Body of pancreas (tissue), 4 donors: ENCODE results near the gene BRAP. TPM values are rescaled to one million over a fixed set of nuclear protein-coding genes. Genes with fewer than 3 reads are reported as not detected.
"Not testable (repeated sequence)": the region's sequence is repeated elsewhere in the genome, so short reads cannot be mapped to it uniquely, and the experiment has no call there.

Source experiments
- ATAC-seq: fragments of 150-250 bp; one replicate; pipeline ENCODE4 v1.9.1; 2016
- DNase-seq, 4 donors: peaks; one replicate each; pipeline ENCODE4 v3.0.0-alpha.2; 2019
- H3K27ac ChIP-seq, 4 donors: fragments of 200-600 bp; sonication (generic); 1 replicate in 3 of 4; 2 replicates in 1 of 4; pipeline versions ENCODE4 v1.5.1 to v1.6.1; 2016 to 2019; ENCODE audit warnings: mild to moderate bottlenecking in 1 of 4, mixed read lengths in 1 of 4, moderate library complexity in 1 of 4
- H3K27me3 ChIP-seq, 2 donors: fragments of 200-600 bp; sonication (generic); one replicate each; pipeline ENCODE4 v1.6.0; 2016; ENCODE audit warnings: mild to moderate bottlenecking in 1 of 2
- H3K36me3 ChIP-seq, 2 donors: fragments of 200-600 bp; sonication (generic); replicated peaks in 1 of 2; 2 replicates each; pipeline ENCODE4 v1.5.1; 2016; ENCODE audit warnings: low read depth in 2 of 2; ENCODE audit not compliant: insufficient read depth in 1 of 2
- H3K4me1 ChIP-seq: fragments of 200-600 bp; sonication (generic); one replicate; pipeline ENCODE4 v1.6.0; 2016
- H3K4me3 ChIP-seq, 2 donors: fragments of 200-600 bp; sonication (generic); 1 replicate in 1 of 2; 2 replicates in 1 of 2; pipeline ENCODE4 v1.5.1; 2016 to 2019
- H3K9me3 ChIP-seq, 3 donors: fragments of 200-600 bp; sonication (generic); 1 replicate in 2 of 3; 2 replicates in 1 of 3; pipeline ENCODE4 v1.5.1; 2016
- POLR2A ChIP-seq, 3 donors: fragments of 450-650 bp; IDR thresholded peaks; one replicate each; pipeline ENCODE4 v1.6.1; 2016; ENCODE audit warnings: antibody characterized with exemption in 3 of 3, mild to moderate bottlenecking in 2 of 3
- WGBS, 2 donors: methylation state at CpG; one replicate each; pipeline ENCODE4 v1.1.5; 2017; 5-methylcytosine and 5-hydroxymethylcytosine counted together
- intact Hi-C: fragments of 100-400 bp; cut with DNase I; formaldehyde crosslinking; loops from one replicate; pipeline ENCODE4 v1.15.1; 2023
- total RNA-seq, 2 donors: library from RNA; depleted of rRNA; stranded (reverse); fragments of >200 nt; gene quantifications; one replicate each; pipeline ENCODE4 v1.1.0, GENCODE V29; 2016
- TF ChIP-seq, protein P1 (sequence below), 7 experiments: fragments of 450-650 bp in 4 of 7; fragments of 200-600 bp in 3 of 7; sonication (generic) in 3 of 7; IDR thresholded peaks; one replicate each; pipeline ENCODE4 v1.5.1; 2016 to 2019; ENCODE audit warnings: antibody characterized with exemption in 7 of 7

BRAP gene
- total RNA-seq, 2 donors from 2014 or later, result 5.6 to 8.8 TPM

DNA sequence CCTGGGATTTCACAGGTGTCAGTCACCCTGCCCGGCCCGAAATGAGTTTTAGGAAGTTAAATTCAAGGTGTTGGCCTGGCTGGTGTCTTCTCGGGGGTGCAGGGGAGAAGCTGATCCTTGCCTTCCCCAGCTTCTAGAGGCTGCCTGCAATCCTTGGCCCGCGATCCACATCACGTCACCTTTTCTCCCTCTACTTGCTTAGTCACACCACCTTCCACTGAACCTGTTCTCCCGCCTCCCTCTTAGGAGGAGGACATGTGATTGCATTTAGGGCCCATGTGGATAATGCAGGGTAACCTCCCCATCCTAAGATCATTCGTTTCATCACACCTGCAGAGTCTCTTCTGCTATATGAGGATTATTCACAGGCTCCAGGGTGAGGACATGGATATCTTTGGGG, 61.2 kb downstream of the BRAP start:
- no peak overlapping the region for H3K4me3 ChIP-seq
- 83 to 91% methylated on average over 8 of the region's 8 CpGs for WGBS, 2 donors
- no peaks in the 10 kb centered on the region for H3K4me1 ChIP-seq
- no peak for DNase-seq
- no peak overlapping the region for H3K27ac ChIP-seq
- TF ChIP-seq, protein P1, sequence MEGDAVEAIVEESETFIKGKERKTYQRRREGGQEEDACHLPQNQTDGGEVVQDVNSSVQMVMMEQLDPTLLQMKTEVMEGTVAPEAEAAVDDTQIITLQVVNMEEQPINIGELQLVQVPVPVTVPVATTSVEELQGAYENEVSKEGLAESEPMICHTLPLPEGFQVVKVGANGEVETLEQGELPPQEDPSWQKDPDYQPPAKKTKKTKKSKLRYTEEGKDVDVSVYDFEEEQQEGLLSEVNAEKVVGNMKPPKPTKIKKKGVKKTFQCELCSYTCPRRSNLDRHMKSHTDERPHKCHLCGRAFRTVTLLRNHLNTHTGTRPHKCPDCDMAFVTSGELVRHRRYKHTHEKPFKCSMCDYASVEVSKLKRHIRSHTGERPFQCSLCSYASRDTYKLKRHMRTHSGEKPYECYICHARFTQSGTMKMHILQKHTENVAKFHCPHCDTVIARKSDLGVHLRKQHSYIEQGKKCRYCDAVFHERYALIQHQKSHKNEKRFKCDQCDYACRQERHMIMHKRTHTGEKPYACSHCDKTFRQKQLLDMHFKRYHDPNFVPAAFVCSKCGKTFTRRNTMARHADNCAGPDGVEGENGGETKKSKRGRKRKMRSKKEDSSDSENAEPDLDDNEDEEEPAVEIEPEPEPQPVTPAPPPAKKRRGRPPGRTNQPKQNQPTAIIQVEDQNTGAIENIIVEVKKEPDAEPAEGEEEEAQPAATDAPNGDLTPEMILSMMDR (IDR thresholded peaks at IDR 0.05), result no peak
- no peak for TF ChIP-seq POLR2A (IDR thresholded peaks at IDR 0.05)
- ATAC-seq, result no peak
- H3K36me3 ChIP-seq, result no peaks in the 10 kb centered on the region
- intact Hi-C loops, result no loop called here
- no peaks in the 10 kb centered on the region for H3K27me3 ChIP-seq
- no peaks in the 10 kb centered on the region for H3K9me3 ChIP-seq

- H3K4me3 ChIP-seq, H3K36me3 ChIP-seq, intact Hi-C loops, DNase-seq, ATAC-seq, H3K27me3 ChIP-seq, H3K27ac ChIP-seq, H3K9me3 ChIP-seq, H3K4me1 ChIP-seq: not testable (repeated sequence)
- WGBS, 2 donors, result 82 to 90% methylated on average over 10 of the region's 10 CpGs
Observed at GRCh38 chr12:111617841-111618240, 67.9 kb downstream of the BRAP start.

DNA sequence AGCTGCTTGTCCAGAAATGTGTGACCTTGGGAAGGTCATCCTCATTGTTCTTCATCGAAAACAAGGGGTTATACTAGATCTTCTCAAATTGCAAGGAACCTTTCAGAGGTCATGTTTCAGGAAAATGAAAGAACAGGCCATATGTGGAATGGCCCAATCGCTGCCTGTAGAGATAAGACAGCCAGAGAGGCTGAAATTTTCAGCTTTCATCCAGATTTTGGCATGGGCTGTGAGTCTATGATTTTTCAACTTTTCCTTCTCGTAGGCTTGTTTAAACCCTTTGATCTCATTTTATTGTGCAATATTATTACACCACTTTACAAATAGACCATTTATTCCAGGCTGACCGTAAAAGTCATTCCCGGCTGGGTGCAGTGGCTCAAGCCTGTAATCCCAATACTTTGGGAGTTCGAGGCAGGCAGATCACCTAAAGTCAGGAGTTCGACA, 69.6 kb downstream of the BRAP start:
- Histone ChIP-seq H3K36me3 (no peaks in the 10 kb centered on the region), H3K9me3 (no peaks in the 10 kb centered on the region), H3K4me3 (no peak overlapping the region), H3K27me3 (no peaks in the 10 kb centered on the region), H3K4me1 (no peaks in the 10 kb centered on the region), H3K27ac (no peak overlapping the region)
- 48 to 56% methylated on average over 7 of the region's 7 CpGs for WGBS, 2 donors
- DNase-seq (peak in 1 of 4 donors; percentile 22), ATAC-seq (peak; percentile 47)
- TF ChIP-seq, protein P1 (IDR thresholded peaks at IDR 0.05), result no peak
- no peak for TF ChIP-seq POLR2A (IDR thresholded peaks at IDR 0.05)
- intact Hi-C loops, result no loop called here

GRCh38 chr12:111607239-111607638, 78.5 kb downstream of the BRAP start:
- ATAC-seq (no peak), DNase-seq (no peak)
- TF ChIP-seq, protein P1 (IDR thresholded peaks at IDR 0.05), result no peak
- no peak for TF ChIP-seq POLR2A (IDR thresholded peaks at IDR 0.05)
- intact Hi-C loops, result no loop called here
- Histone ChIP-seq H3K27me3 (no peaks in the 10 kb centered on the region), H3K9me3 (no peaks in the 10 kb centered on the region), H3K4me1 (no peaks in the 10 kb centered on the region), H3K36me3 (no peaks in the 10 kb centered on the region), H3K4me3 (no peak overlapping the region), H3K27ac (no peak overlapping the region)
- WGBS, 2 donors, result 50 to 86% methylated on average over 2 to 3 of the region's 3 CpGs

- Histone ChIP-seq H3K27me3 (no peaks in the 10 kb centered on the region), H3K9me3 (no peaks in the 10 kb centered on the region), H3K36me3 (no peaks in the 10 kb centered on the region), H3K27ac (no peak overlapping the region), H3K4me1 (no peaks in the 10 kb centered on the region), H3K4me3 (no peak overlapping the region)
- no peak for TF ChIP-seq POLR2A (IDR thresholded peaks at IDR 0.05)
- 70 to 73% methylated on average over 3 of the region's 3 CpGs for WGBS, 2 donors
- intact Hi-C loops, result no loop called here
- ATAC-seq, result no peak
- no peak for DNase-seq
Observed at GRCh38 chr12:111606767-111607230, 79.0 kb downstream of the BRAP start.
